ENCODE measurements around the gene MASTL.

MASTL gene

GRCh38 chr10:27225642-27226257 lies 70.6 kb downstream of the MASTL start:
- DNase-seq (ENCODE audit: low read depth in 3 of 3): no peak

- no peak for DNase-seq (ENCODE audit: low read depth in 3 of 3)
These were observed 74.9 kb downstream of the MASTL start for GRCh38 chr10:27230022-27230421.

- no peak for DNase-seq (ENCODE audit: low read depth in 3 of 3)
These were observed 80.6 kb downstream of the MASTL start for GRCh38 chr10:27235706-27236105.

Measured in stimulated activated CD4-positive, alpha-beta T cell treated with anti-CD3 and anti-CD28 coated beads, TNF-alpha, amount 100 ng/mL, for 48 hours (primary cell).